GM12875 (cell line): Measurements from ENCODE around the gene CCBE1.

Experiments
- H3K4me3 ChIP-seq: one replicate; pipeline ENCODE4 v1.5.1; 2011; ENCODE audit warnings: low read depth, low read length, control low read depth
- TF ChIP-seq, protein P1 (sequence below): IDR thresholded peaks from 2 replicates; pipeline ENCODE4 v1.5.1; 2011; ENCODE audit warnings: low read depth, mild to moderate bottlenecking, control low read depth, inconsistent platforms, low read length, moderate library complexity, borderline replicate concordance; ENCODE audit not compliant: insufficient read depth

The CCBE1 gene

DNA sequence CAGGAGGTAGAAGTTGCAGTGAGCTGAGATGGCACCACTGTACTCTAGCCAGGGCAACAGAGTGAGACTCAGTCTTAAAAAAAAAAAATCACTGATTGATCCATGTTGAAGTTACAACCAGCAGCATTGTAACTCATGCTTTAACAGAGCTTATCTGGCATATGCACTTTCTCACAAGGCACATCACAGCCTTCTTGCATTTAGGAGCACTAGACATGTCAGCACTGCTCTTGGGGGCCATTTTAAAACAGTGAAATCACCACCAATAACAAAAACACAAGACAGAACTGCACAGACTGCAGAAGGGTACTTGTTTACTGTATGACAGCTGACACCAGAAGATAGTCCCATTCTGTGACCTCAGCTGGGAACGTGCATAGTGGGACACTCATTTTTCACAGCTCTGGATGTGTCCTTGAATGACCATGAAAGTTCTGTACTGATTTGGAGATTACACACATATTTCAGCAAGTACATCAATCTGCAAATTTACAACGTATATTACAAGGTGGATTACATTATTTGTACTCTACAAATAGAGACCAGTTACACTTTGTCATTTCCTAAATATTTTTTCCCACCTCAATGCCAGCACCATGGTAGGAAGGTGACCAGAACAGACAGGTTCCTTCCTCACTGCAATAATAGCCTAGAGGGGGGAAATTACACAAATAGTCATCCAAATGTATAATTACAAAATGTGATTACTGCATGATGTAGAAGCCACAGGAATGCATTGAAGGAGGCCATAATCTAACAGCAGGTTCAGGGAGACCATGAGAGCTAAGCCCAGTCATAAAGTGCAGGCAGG lies 35.1 kb downstream of the CCBE1 start:
- TF ChIP-seq, protein P1, sequence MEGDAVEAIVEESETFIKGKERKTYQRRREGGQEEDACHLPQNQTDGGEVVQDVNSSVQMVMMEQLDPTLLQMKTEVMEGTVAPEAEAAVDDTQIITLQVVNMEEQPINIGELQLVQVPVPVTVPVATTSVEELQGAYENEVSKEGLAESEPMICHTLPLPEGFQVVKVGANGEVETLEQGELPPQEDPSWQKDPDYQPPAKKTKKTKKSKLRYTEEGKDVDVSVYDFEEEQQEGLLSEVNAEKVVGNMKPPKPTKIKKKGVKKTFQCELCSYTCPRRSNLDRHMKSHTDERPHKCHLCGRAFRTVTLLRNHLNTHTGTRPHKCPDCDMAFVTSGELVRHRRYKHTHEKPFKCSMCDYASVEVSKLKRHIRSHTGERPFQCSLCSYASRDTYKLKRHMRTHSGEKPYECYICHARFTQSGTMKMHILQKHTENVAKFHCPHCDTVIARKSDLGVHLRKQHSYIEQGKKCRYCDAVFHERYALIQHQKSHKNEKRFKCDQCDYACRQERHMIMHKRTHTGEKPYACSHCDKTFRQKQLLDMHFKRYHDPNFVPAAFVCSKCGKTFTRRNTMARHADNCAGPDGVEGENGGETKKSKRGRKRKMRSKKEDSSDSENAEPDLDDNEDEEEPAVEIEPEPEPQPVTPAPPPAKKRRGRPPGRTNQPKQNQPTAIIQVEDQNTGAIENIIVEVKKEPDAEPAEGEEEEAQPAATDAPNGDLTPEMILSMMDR, result no peak
- no peak overlapping the region for H3K4me3 ChIP-seq

DNA sequence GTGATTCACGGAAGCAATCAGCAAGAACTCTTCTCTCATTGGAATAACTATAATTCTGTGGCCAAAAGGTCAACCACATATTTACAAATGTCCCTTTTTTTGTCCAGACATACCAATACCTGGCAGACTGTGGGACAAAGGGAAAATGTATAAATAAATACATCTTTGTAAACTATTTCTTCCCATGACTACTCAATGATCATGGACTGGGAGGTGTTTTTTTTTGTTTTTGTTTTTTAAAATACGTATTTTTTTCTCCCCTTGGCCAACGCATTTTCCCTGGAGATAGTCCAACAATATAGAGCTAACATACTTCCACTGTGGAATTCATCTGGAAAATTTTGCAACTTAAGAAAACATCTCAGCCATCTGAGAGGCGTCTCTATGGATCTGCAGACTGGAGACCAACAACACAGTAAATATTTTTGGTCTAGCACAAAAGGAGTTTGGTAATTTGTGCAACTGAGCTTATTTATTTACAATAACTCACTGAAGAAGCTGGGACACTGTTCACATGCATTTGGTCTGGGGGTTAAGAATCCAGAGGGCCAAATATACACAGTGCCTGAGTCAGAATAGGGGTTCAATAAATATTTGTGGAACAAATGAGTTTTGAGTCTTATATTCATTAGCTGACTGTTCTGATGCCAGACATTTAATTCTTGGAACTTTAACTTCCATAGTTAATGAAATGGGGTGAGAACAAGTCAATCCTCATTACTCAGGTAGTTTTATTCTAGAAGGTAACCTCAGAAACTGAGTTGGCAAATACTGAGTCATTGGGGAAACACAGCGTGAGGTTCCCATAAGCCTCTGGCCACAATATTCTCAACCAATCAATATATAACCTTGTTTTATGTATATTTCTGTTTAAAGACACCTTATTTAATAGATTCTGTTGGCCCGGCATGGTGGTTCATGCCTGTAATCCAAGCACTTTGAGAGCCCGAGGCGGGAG lies 36.2 kb downstream of the CCBE1 start:
- no peak overlapping the region for H3K4me3 ChIP-seq
- TF ChIP-seq, protein P1, result no peak

DNA sequence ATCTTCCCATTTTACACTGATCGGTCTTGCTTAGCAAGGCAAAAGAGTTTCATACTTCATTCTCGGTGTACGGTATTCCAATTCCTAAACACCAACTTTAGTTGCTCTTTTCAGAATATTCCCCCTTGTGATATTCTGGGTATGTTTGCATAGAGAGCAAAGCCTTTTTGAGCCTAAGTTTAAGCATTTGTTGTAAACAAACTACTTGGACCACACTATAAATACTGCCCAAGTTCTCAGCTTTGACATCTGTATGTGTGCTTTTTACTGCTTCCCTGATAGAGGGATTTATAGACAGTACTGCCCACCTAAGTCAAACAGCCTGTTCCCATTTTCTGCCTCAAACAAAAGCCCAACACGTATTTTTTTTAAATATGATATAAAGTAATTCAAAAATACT lies 36.9 kb downstream of the CCBE1 start:
- H3K4me3 ChIP-seq, result no peak overlapping the region
- TF ChIP-seq, protein P1, result no peak

DNA sequence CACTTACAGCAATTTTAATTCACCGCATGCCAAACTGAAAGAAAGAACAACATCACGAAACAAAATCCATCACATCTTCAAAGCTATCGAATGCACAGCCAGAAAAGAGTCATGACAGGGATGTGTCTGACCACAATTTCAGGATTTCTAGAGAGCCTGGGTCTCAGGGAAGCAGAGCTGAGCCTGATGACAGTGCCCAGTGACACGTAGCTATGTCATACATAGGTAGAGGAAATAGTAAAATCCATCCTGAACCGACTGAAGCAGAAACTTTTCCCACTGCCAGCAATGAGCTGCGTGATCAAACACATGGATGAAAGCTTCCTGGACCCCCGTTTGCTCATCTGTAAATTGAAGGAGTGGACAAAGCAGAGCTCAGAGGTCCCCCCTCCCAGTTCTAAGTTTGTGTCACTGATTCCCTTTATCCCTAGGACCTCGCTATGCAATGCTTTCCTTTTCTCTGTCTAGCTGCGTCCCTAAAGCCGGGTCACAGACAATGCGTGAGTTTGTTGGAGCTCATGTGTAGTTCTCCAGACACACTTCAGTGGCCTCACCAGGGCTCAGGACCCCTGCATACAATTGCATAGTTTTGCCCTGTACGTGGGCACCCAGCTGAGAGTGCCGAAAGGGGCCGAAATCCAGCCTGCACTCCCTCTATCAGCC lies 37.6 kb downstream of the CCBE1 start:
- no peak overlapping the region for H3K4me3 ChIP-seq
- TF ChIP-seq, protein P1, result no peak

DNA sequence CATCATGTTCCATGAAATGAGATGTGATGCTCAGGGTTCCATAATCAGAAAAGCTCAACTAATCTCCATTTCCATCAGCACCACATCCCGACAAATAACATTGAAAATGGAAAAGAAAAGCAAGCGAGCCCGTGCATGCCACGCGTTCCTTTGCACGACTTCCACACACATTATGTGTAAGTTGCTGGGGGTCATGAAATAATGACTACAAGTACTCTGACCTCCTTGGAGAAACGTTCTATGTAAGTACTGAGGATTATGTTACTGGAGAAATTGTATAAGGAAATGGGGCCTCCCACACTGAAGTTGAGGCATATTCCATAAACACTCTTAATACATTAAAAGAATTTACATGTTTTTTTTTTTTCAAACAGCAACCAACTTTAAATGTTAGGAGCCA lies 38.3 kb downstream of the CCBE1 start:
- H3K4me3 ChIP-seq, result no peak overlapping the region
- TF ChIP-seq, protein P1, result no peak

DNA sequence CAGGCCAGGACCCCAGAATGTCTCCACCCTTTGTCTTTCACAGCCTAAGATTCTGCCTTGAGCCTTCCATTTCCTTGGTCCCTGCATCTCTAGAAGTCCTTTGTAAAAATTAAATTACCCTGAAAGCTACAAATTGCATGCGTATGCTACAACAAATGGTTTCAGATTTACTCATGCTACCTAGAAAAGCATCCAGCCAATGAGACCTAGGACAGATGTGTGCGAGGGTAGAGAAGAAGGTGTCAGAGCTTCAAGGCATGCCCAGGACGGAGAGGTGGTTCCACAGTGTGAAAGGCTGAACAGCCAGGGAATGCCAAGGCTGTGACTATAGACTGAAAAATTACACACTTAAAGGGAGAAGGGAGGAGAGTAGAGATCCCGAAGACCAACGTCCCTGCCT lies 40.2 kb downstream of the CCBE1 start:
- TF ChIP-seq, protein P1, result no peak

More for the DNA sequence above, 40.2 kb downstream of the CCBE1 start:
- H3K4me3 ChIP-seq, result no peak overlapping the region
